ENCODE results near the gene SCAPER.

- no peak for TF ChIP-seq CTCF (conservative IDR thresholded peaks at IDR 0.05; ENCODE audit: low read length)
- TF ChIP-seq EZH2phosphoT487 (IDR thresholded peaks at IDR 0.05; ENCODE audit: borderline replicate concordance, low read depth, low read length), result no peak
Measured at GRCh38 chr15:76368122-76368621, 537.0 kb downstream of the SCAPER start.

All from OCI-LY7 (cell line).